WERI-Rb-1 (cell line): ENCODE results near the gene SLFN12L.

Experiments
- DNase-seq: peaks from one replicate; pipeline ENCODE4 v3.0.0-alpha.2; 2020
- H3K27ac ChIP-seq: fragments of 250-450 bp; sonication (Bioruptor Pico); 2 replicates; pipeline ENCODE4 v1.5.1; 2020; ENCODE audit warnings: mild to moderate bottlenecking, moderate library complexity
- H3K27me3 ChIP-seq: fragments of 250-450 bp; sonication (Bioruptor Pico); 2 replicates; pipeline ENCODE4 v1.5.1; 2021; ENCODE audit warnings: mild to moderate bottlenecking, low read depth, moderate library complexity; ENCODE audit not compliant: insufficient read depth, severe bottlenecking
- H3K36me3 ChIP-seq: fragments of 250-450 bp; sonication (Bioruptor Pico); 2 replicates; pipeline ENCODE4 v1.5.1; 2020; ENCODE audit warnings: mild to moderate bottlenecking, moderate library complexity
- H3K4me3 ChIP-seq: 2 replicates; pipeline ENCODE4 v1.5.1; 2011; ENCODE audit warnings: low read depth, mild to moderate bottlenecking, control low read depth, low read length
- H3K9me3 ChIP-seq: fragments of 250-450 bp; sonication (Bioruptor Pico); 2 replicates; pipeline ENCODE4 v1.5.1; 2021; ENCODE audit warnings: mild to moderate bottlenecking, moderate library complexity; ENCODE audit not compliant: severe bottlenecking
- CTCF ChIP-seq: IDR thresholded peaks from 2 replicates; pipeline ENCODE4 v1.5.1; 2011; ENCODE audit warnings: low read depth, mild to moderate bottlenecking, control low read depth, inconsistent platforms, low read length

Gene SLFN12L

GRCh38 chr17:35499548-35499947 lies 37.9 kb downstream of the SLFN12L start:
- Histone ChIP-seq H3K27ac (no peak overlapping the region), H3K36me3 (no peaks in the 10 kb centered on the region), H3K4me3 (no peak overlapping the region), H3K27me3 (peaks cover 81% of the 10 kb centered on the region), H3K9me3 (no peaks in the 10 kb centered on the region)
- no peak for DNase-seq
- no peak for TF ChIP-seq CTCF

GRCh38 chr17:35498448-35499178 lies 38.9 kb downstream of the SLFN12L start:
- H3K4me3 ChIP-seq, result no peak overlapping the region
- no peaks in the 10 kb centered on the region for H3K36me3 ChIP-seq
- H3K27ac ChIP-seq, result no peak overlapping the region
- peaks cover 79% of the 10 kb centered on the region for H3K27me3 ChIP-seq
- no peak for TF ChIP-seq CTCF
- DNase-seq, result no peak
- no peaks in the 10 kb centered on the region for H3K9me3 ChIP-seq

- Histone ChIP-seq H3K36me3 (no peaks in the 10 kb centered on the region), H3K4me3 (no peak overlapping the region), H3K9me3 (no peaks in the 10 kb centered on the region), H3K27me3 (peaks cover 76% of the 10 kb centered on the region), H3K27ac (no peak overlapping the region)
- TF ChIP-seq CTCF, result no peak
- no peak for DNase-seq
These were observed 40.8 kb downstream of the SLFN12L start for GRCh38 chr17:35496451-35497290.

- H3K27me3 ChIP-seq, result peaks cover 80% of the 10 kb centered on the region
- H3K4me3 ChIP-seq, result no peak overlapping the region
- H3K36me3 ChIP-seq, result no peaks in the 10 kb centered on the region
- no peak for DNase-seq
- H3K27ac ChIP-seq, result no peak overlapping the region
- H3K9me3 ChIP-seq, result peaks cover 8% of the 10 kb centered on the region
- no peak for TF ChIP-seq CTCF
These were observed 44.4 kb downstream of the SLFN12L start for GRCh38 chr17:35493040-35493439.

GRCh38 chr17:35491417-35491816 lies 46.1 kb downstream of the SLFN12L start:
- TF ChIP-seq CTCF, result no peak
- no peak for DNase-seq
- H3K9me3 ChIP-seq, result peaks cover 20% of the 10 kb centered on the region
- H3K36me3 ChIP-seq, result no peaks in the 10 kb centered on the region
- no peak overlapping the region for H3K27ac ChIP-seq
- no peak overlapping the region for H3K4me3 ChIP-seq
- peaks cover 80% of the 10 kb centered on the region for H3K27me3 ChIP-seq
